OCI-LY1 (cell line): ENCODE measurements around the gene CCNY.

ENCODE experiments used
- CTCF ChIP-seq: fragments of 200-600 bp; sonication (generic), shearing (Covaris generic); IDR thresholded peaks from 2 replicates; pipeline ENCODE4 v1.5.1; 2017; ENCODE audit warnings: mild to moderate bottlenecking, antibody characterized with exemption, low read length, moderate library complexity, mixed read lengths
- EZH2 ChIP-seq: fragments of 200-600 bp; sonication (generic), shearing (Covaris generic); IDR thresholded peaks from 2 replicates; pipeline ENCODE4 v1.8.0; 2017; ENCODE audit warnings: borderline replicate concordance, mixed run types, mild to moderate bottlenecking, antibody characterized with exemption, low read length, moderate library complexity, mixed read lengths

GRCh38 chr10:35536789-35537188 lies 200.5 kb downstream of the CCNY start:
- TF ChIP-seq EZH2 (no peak), CTCF (no peak)
